ENCODE measurements around the gene NUDT4.

DNA sequence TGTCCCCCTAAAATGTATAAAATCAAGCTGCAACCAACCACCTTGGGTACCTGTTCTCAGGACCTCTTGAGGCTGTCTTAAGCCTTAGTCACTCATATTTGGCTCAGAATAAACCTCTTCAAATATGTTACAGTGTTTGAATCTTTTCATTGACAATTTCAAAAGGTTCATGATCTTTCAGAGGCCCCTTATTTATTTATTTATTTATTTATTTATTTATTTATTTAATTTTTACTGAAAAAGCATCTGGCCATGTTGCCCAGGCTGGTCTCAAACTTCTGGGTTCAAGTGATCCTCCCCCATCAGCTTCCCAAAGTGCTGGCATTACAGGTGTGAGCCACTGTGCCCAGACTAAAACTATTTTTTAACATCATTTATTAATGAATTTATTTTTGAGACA, 8.2 kb upstream of the NUDT4 start:
- TF ChIP-seq, protein P1, sequence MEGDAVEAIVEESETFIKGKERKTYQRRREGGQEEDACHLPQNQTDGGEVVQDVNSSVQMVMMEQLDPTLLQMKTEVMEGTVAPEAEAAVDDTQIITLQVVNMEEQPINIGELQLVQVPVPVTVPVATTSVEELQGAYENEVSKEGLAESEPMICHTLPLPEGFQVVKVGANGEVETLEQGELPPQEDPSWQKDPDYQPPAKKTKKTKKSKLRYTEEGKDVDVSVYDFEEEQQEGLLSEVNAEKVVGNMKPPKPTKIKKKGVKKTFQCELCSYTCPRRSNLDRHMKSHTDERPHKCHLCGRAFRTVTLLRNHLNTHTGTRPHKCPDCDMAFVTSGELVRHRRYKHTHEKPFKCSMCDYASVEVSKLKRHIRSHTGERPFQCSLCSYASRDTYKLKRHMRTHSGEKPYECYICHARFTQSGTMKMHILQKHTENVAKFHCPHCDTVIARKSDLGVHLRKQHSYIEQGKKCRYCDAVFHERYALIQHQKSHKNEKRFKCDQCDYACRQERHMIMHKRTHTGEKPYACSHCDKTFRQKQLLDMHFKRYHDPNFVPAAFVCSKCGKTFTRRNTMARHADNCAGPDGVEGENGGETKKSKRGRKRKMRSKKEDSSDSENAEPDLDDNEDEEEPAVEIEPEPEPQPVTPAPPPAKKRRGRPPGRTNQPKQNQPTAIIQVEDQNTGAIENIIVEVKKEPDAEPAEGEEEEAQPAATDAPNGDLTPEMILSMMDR (optimal IDR thresholded peaks at IDR 0.05 in 1 of 3, IDR thresholded peaks at IDR 0.05 in 1 of 3, conservative IDR thresholded peaks at IDR 0.05 in 1 of 3; ENCODE audit: extremely low read depth in 1 of 3, insufficient read depth in 2 of 3, low read length in 3 of 3) = no peak
- no peak for TF ChIP-seq EZH2 (IDR thresholded peaks at IDR 0.05; ENCODE audit: low read length)

Data from keratinocyte (primary cell).